Left lung (tissue), 10 donors: ENCODE measurements around the gene C16orf87. TPM values are rescaled to one million over a fixed set of nuclear protein-coding genes. Genes with fewer than 3 reads are reported as not detected.

ENCODE experiments used
- ATAC-seq: fragments of 200-7000 bp; cut with Tn5 transposase; one replicate; pipeline ENCODE4 v1.9.1; 2020; ENCODE audit warnings: moderate library complexity
- DNase-seq, 4 donors: peaks; one replicate each; pipeline ENCODE4 v3.0.0-alpha.2; 2013 to 2020
- H3K27ac ChIP-seq, 2 donors: fragments of 200-600 bp; sonication (generic) in 1 of 2; one replicate each; pipeline versions ENCODE4 v1.5.0 to v1.8.0; 2020 to 2021
- H3K27me3 ChIP-seq, 2 donors: fragments of 200-600 bp; sonication (generic) in 1 of 2; one replicate each; pipeline versions ENCODE4 v1.5.0 to v1.8.0; 2020 to 2021
- H3K36me3 ChIP-seq, 2 donors: fragments of 200-600 bp; sonication (generic) in 1 of 2; one replicate each; pipeline versions ENCODE4 v1.5.0 to v1.8.0; 2020 to 2021
- H3K4me1 ChIP-seq, 2 donors: fragments of 200-600 bp; one replicate each; pipeline ENCODE4 v1.8.0; 2021
- H3K4me3 ChIP-seq, 2 donors: fragments of 200-600 bp; sonication (generic) in 1 of 2; one replicate each; pipeline versions ENCODE4 v1.5.0 to v1.8.0; 2020 to 2021; ENCODE audit warnings: mild to moderate bottlenecking in 1 of 2
- H3K9me3 ChIP-seq, 2 donors: fragments of 200-600 bp; sonication (generic) in 1 of 2; one replicate each; pipeline versions ENCODE4 v1.5.0 to v1.8.0; 2020 to 2021
- intact Hi-C, 2 donors: fragments of 100-400 bp; cut with DNase I; formaldehyde crosslinking; loops; one replicate each; pipeline versions ENCODE4 v1.11.2 to v1.14.2; 2022
- polyA plus RNA-seq, 6 donors: library from polyadenylated mRNA; unstranded; fragments of 120-200 nt; gene quantifications; one replicate each; pipeline ENCODE4 v1.2.1, GENCODE V29; 2013; ENCODE audit not compliant: insufficient read length in 6 of 6
- total RNA-seq, 2 donors: library from RNA; stranded (reverse); fragmentation: NEBNext Ultra II Directional; extraction: Animal tissue kit (Norgen Biotek cat#: 25700); gene quantifications; one replicate each; pipeline ENCODE4 v1.2.1, GENCODE V29; 2021
- TF ChIP-seq, protein P1 (sequence below), 2 donors: fragments of 200-600 bp; sonication (generic) in 1 of 2; IDR thresholded peaks; one replicate each; pipeline versions ENCODE4 v1.5.0 to v1.8.0; 2021; ENCODE audit warnings: antibody characterized with exemption in 2 of 2
- donor health status: DM: no; HTN: yes; CAD: no.
- donor health status: DM: no; HTN: no; CAD: no.

Gene C16orf87
- total and polyA plus RNA-seq, 8 donors = 6.2 to 23.2 (median 21.4) TPM

DNA sequence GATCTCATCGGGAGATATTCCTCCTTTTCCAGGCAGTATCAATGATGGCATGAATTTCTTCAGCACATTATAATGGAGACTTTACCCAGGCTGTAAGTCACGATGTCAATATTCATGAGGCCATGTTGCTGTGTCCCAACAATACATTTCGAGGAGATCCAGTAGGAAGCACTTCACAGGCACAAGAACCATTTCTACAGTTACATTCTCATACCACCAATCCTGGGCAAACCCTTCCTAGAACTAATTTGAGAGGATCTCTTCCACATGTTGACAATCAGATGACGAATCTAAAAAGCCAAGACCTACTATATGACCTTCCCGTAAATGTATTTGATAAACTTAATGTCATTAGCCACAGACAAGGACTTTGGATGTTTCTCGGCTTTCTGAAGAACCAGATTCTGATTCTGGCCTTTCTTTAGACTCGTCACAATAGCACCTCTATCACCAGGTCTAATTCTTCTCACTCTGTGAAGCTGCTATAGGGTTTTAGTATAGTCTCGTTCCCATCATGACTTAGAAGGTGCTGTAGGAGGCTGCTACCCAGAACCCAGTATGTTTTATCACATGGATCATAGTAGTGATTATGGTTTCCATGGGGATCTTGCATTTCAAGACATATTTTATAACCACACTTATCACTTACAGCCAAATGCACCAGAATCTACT lies 40.2 kb downstream of the C16orf87 start:
- H3K9me3 ChIP-seq = peaks cover 0 to 24% of the 10 kb centered on the region in 2 donors
- intact Hi-C loops = no loop called here
- H3K27me3 ChIP-seq = no peaks in the 10 kb centered on the region
- peaks cover 0 to 12% of the 10 kb centered on the region in 2 donors for H3K4me1 ChIP-seq
- TF ChIP-seq, protein P1, sequence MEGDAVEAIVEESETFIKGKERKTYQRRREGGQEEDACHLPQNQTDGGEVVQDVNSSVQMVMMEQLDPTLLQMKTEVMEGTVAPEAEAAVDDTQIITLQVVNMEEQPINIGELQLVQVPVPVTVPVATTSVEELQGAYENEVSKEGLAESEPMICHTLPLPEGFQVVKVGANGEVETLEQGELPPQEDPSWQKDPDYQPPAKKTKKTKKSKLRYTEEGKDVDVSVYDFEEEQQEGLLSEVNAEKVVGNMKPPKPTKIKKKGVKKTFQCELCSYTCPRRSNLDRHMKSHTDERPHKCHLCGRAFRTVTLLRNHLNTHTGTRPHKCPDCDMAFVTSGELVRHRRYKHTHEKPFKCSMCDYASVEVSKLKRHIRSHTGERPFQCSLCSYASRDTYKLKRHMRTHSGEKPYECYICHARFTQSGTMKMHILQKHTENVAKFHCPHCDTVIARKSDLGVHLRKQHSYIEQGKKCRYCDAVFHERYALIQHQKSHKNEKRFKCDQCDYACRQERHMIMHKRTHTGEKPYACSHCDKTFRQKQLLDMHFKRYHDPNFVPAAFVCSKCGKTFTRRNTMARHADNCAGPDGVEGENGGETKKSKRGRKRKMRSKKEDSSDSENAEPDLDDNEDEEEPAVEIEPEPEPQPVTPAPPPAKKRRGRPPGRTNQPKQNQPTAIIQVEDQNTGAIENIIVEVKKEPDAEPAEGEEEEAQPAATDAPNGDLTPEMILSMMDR (IDR thresholded peaks at IDR 0.05) = no peak
- ATAC-seq = no peak
- H3K4me3 ChIP-seq = peak overlapping the region in 1 of 2 donors; percentile 54
- H3K27ac ChIP-seq = no peak overlapping the region
- no peaks in the 10 kb centered on the region for H3K36me3 ChIP-seq
- DNase-seq = no peak

DNA sequence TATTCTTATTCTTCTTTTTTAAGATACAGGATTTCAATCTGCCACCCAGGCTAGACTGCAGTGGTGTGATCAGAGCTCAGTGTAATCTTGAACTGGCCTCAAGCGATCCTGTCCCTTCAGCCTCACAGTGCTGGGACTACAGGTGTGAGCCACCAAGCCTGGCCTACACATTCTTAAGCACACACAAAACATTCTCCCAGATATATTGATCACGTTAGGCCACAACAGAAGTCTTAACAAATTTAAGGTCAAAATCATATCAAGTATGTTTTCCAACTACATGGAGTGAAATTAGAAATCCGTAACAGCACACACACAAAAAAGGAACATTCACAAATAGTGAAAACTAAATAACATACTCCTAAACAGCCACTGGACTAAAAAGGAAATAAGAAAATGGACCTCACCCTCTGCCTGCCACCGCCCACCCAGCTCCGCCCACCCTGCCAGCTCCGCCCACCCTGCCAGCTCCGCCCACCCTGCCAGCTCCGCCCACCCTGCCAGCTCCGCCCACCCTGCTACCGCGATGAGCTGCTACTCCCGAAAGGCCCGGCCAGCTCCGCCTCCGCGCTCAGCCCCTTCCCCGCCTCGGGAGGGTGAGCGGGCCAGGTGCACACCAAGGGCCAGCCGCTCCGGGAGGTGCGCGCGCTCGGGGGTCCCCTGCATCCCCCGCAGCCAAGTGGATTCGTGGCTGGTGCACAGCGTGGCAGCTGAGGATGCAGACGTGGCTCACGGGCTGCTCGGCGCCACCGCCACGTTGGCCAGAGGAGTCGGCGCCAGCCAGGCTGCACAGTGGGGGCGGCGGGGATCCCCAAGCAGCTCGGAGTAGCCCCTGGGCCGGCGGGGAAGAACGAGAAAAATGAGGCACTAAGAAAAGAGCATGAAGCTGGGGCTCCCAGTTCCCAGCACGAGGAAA lies 41.2 kb downstream of the C16orf87 start:
- H3K27ac ChIP-seq = peak overlapping the region in 1 of 2 donors; percentile 29
- peak in 3 of 4 donors; percentile 46 to 95 (median 89) for DNase-seq

DNA sequence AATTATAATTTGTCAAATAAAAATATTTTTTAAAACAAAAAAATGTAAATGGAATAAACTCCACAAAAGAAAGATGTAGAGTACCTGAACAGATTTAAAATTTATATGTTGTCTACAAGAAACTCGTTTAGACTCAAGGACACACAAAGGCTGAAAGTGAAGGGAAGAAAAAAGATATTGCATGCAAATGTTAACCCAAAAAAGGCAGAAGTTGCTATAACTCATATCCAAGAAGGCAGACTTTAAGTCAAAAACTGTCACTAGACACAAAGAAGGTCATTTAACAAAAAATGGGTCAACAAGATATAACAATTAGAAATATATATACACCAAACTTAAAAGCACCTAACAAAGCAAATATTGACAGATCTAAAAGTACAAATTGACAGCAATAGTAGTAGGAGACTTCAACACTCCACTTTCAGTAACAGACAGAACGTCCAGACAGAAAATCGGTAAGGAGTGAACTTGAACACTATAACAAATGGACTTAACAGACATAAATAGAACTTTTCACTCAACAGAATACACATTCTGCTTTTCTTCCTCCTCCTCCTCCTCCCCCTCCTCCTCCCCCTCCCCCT lies 42.0 kb downstream of the C16orf87 start:
- TF ChIP-seq, protein P1 (IDR thresholded peaks at IDR 0.05) = no peak
- DNase-seq = no peak
- no peaks in the 10 kb centered on the region for H3K27me3 ChIP-seq
- no peak overlapping the region for H3K4me3 ChIP-seq
- intact Hi-C loops = no loop called here
- peaks cover 0 to 12% of the 10 kb centered on the region in 2 donors for H3K4me1 ChIP-seq
- H3K9me3 ChIP-seq = peaks cover 0 to 12% of the 10 kb centered on the region in 2 donors
- ATAC-seq = peak; percentile 3
- H3K36me3 ChIP-seq = no peaks in the 10 kb centered on the region
- H3K27ac ChIP-seq = no peak overlapping the region

More for the DNA sequence above, 41.2 kb downstream of the C16orf87 start:
- H3K36me3 ChIP-seq = no peaks in the 10 kb centered on the region
- H3K4me3 ChIP-seq = peak overlapping the region; percentile 52 to 54
- intact Hi-C loops = no loop called here
- TF ChIP-seq, protein P1 (IDR thresholded peaks at IDR 0.05) = no peak
- H3K4me1 ChIP-seq = peaks cover 0 to 12% of the 10 kb centered on the region in 2 donors
- H3K9me3 ChIP-seq = peaks cover 0 to 20% of the 10 kb centered on the region in 2 donors
- H3K27me3 ChIP-seq = no peaks in the 10 kb centered on the region
- ATAC-seq = peak; percentile 99

DNA sequence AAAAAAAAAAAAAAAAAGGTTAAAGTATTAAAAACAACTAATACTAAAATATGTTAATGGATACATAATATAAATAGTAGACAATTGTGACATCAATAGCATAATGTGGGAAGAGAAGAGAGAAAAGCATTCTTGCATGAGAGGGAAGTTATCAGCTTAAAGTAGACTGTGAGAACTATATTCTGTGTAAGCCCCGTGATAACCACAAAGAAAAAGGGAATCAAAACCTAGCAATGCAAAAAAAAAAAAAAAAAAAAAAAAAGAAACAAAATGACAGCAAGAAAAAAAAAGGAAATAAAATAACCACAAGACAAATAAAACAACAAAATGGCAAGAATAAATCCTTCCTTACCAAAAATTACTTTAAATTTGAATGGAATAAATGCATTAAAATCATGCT lies 43.1 kb downstream of the C16orf87 start:
- TF ChIP-seq, protein P1 (IDR thresholded peaks at IDR 0.05) = no peak
- H3K27me3 ChIP-seq = no peaks in the 10 kb centered on the region
- ATAC-seq = no peak
- H3K36me3 ChIP-seq = no peaks in the 10 kb centered on the region
- H3K4me1 ChIP-seq = peaks cover 0 to 12% of the 10 kb centered on the region in 2 donors
- intact Hi-C loops = no loop called here
- no peak overlapping the region for H3K4me3 ChIP-seq
- H3K9me3 ChIP-seq = peaks cover 0 to 6% of the 10 kb centered on the region in 2 donors
- no peak for DNase-seq
- no peak overlapping the region for H3K27ac ChIP-seq
